ENCODE data around the gene PPM1E.

PPM1E gene

DNA sequence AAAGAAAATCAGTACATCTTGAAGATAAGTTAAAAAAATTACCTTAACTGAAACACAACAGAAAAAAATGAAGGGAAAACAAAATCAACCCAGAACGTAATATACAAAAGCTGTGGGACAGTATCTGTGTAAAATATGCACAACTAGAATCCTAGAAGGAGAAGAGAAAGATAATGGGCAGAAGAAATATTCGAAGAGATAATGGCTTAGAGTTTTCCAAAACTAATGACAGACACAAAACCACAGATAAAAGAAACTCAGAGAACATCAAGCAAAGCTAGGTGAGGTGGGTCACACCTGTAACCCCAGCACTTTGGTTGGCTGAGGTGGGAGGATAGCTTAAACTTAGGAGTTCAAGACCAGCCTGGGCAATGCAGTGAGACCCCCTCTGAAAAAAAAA is 234.0 kb downstream of the PPM1E start:
- TF ChIP-seq FOXP2 (optimal IDR thresholded peaks at IDR 0.05; ENCODE audit: borderline replicate concordance, extremely low read depth, extremely low read length, insufficient read depth), result no peak
- no peak for TF ChIP-seq TAF1 (IDR thresholded peaks at IDR 0.05; ENCODE audit: borderline replicate concordance, insufficient read depth, low read length)
- no peak for TF ChIP-seq SIN3A (IDR thresholded peaks at IDR 0.05; ENCODE audit: borderline replicate concordance, insufficient read depth, low read length)
- TF ChIP-seq POLR2AphosphoS5 (IDR thresholded peaks at IDR 0.05; ENCODE audit: low read depth, low read length), result no peak
- TF ChIP-seq REST (IDR thresholded peaks at IDR 0.05; ENCODE audit: insufficient read depth in 1 of 2, low read depth in 2 of 2, low read length in 2 of 2), result no peak

- TF ChIP-seq FOXP2 (optimal IDR thresholded peaks at IDR 0.05; ENCODE audit: borderline replicate concordance, extremely low read depth, extremely low read length, insufficient read depth), result no peak
- no peak for TF ChIP-seq SIN3A (IDR thresholded peaks at IDR 0.05; ENCODE audit: borderline replicate concordance, insufficient read depth, low read length)
- no peak for TF ChIP-seq TAF1 (IDR thresholded peaks at IDR 0.05; ENCODE audit: borderline replicate concordance, insufficient read depth, low read length)
- no peak for TF ChIP-seq REST (IDR thresholded peaks at IDR 0.05; ENCODE audit: insufficient read depth in 1 of 2, low read depth in 2 of 2, low read length in 2 of 2)
- no peak for TF ChIP-seq POLR2AphosphoS5 (IDR thresholded peaks at IDR 0.05; ENCODE audit: low read depth, low read length)
Measured at GRCh38 chr17:58991718-58992331, 236.2 kb downstream of the PPM1E start.

- TF ChIP-seq REST (IDR thresholded peaks at IDR 0.05; ENCODE audit: insufficient read depth in 1 of 2, low read depth in 2 of 2, low read length in 2 of 2), result no peak
- no peak for TF ChIP-seq FOXP2 (optimal IDR thresholded peaks at IDR 0.05; ENCODE audit: borderline replicate concordance, extremely low read depth, extremely low read length, insufficient read depth)
- TF ChIP-seq POLR2AphosphoS5 (IDR thresholded peaks at IDR 0.05; ENCODE audit: low read depth, low read length), result no peak
- TF ChIP-seq SIN3A (IDR thresholded peaks at IDR 0.05; ENCODE audit: borderline replicate concordance, insufficient read depth, low read length), result no peak
- no peak for TF ChIP-seq TAF1 (IDR thresholded peaks at IDR 0.05; ENCODE audit: borderline replicate concordance, insufficient read depth, low read length)
Measured at GRCh38 chr17:58993311-58993710, 237.7 kb downstream of the PPM1E start.

DNA sequence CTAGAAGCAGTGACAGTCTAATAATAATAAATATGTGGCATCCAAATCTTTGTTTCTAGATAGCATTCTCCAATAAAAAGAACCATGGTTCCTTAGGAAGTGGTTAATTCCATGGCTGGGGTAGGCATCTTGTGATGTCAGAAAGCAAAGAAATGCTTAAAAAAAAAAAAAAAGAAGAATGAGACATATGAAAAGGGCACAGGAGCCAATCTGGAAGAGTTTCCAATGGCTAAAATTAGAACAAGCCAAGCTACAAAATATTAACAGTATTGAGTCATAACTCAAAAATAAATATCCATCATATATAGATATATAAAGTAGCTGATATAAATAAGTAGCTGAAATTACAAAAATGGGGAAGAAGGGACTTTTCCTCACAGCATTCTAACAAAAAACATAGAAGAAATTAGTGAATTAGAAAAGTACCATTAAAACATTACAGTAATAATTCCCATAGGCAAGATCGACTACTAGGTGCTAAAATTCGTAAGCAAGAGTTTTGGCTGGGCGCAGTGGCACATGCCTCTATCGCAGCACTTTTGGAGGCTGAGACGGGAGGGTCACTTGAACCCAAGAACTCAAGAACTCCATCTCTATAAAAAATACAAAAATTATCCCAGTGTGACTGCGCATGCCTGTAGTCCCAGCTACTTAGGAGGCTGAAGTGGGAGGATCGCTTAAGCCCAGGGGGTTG is 239.7 kb downstream of the PPM1E start:
- TF ChIP-seq TAF1 (IDR thresholded peaks at IDR 0.05; ENCODE audit: borderline replicate concordance, insufficient read depth, low read length), result no peak
- no peak for TF ChIP-seq FOXP2 (optimal IDR thresholded peaks at IDR 0.05; ENCODE audit: borderline replicate concordance, extremely low read depth, extremely low read length, insufficient read depth)
- no peak for TF ChIP-seq SIN3A (IDR thresholded peaks at IDR 0.05; ENCODE audit: borderline replicate concordance, insufficient read depth, low read length)
- no peak for TF ChIP-seq REST (IDR thresholded peaks at IDR 0.05; ENCODE audit: insufficient read depth in 1 of 2, low read depth in 2 of 2, low read length in 2 of 2)
- TF ChIP-seq POLR2AphosphoS5 (IDR thresholded peaks at IDR 0.05; ENCODE audit: low read depth, low read length), result no peak
